HepG2 (cell line): Measurements from ENCODE around the gene TARS3. TPM values are rescaled to one million over a fixed set of nuclear protein-coding genes. Genes with fewer than 3 reads are reported as not detected.

ENCODE experiments used
- ARID3A ChIP-seq: IDR thresholded peaks from 2 replicates; pipeline ENCODE4 v1.6.1; 2012; ENCODE audit warnings: low read depth, low read length, improper control_type of control experiment
- CEBPG ChIP-seq: IDR thresholded peaks from 2 replicates; pipeline ENCODE4 v1.6.1; 2016
- GMEB2 ChIP-seq: IDR thresholded peaks from 2 replicates; pipeline ENCODE4 v1.6.1; 2016; ENCODE audit warnings: missing biosample characterization, missing genetic modification reagents, low read depth
- HINFP ChIP-seq: sonication (generic); formaldehyde crosslinking; IDR thresholded peaks from 2 replicates; pipeline ENCODE4 v1.4.0; 2020; ENCODE audit warnings: low read depth, mild to moderate bottlenecking, missing genetic modification reagents
- HOXA3 ChIP-seq: sonication (generic); formaldehyde crosslinking; IDR thresholded peaks from 2 replicates; pipeline ENCODE4 v1.5.0; 2020; ENCODE audit warnings: missing genetic modification reagents
- RFXAP ChIP-seq: sonication (generic); formaldehyde crosslinking; IDR thresholded peaks from 2 replicates; pipeline ENCODE4 v1.4.0; 2020; ENCODE audit warnings: missing genetic modification reagents, borderline replicate concordance
- SAP130 ChIP-seq: IDR thresholded peaks from 2 replicates; pipeline ENCODE4 v1.6.1; 2016; ENCODE audit warnings: low read depth
- SNAPC5 ChIP-seq: sonication (generic); formaldehyde crosslinking; IDR thresholded peaks from 2 replicates; pipeline ENCODE4 v1.8.1; 2023; ENCODE audit warnings: mild to moderate bottlenecking, missing genetic modification reagents, borderline replicate concordance
- SRF ChIP-seq: IDR thresholded peaks from 2 replicates; pipeline ENCODE4 v1.6.1; 2011; ENCODE audit warnings: mild to moderate bottlenecking, low read depth, low read length, moderate library complexity
- STAG1 ChIP-seq: sonication (generic); formaldehyde crosslinking; IDR thresholded peaks from 2 replicates; pipeline ENCODE4 v1.4.0; 2020; ENCODE audit warnings: missing genetic modification reagents
- TCF12 ChIP-seq, 2 experiments: fragments of 450-650 bp in 1 of 2; sonication (generic) in 1 of 2; formaldehyde crosslinking in 1 of 2; IDR thresholded peaks; 2 replicates each; pipeline versions ENCODE4 v1.6.1 to v1.8.0; 2017 to 2022; ENCODE audit warnings: antibody characterized with exemption in 1 of 2, mild to moderate bottlenecking in 1 of 2, missing genetic modification reagents in 1 of 2, moderate library complexity in 1 of 2
- ZBTB26 ChIP-seq: IDR thresholded peaks from 2 replicates; pipeline ENCODE4 v1.6.1; 2016; ENCODE audit warnings: missing compliant biosample characterization, missing genetic modification reagents, borderline replicate concordance
- ZMAT5 ChIP-seq: sonication (generic); formaldehyde crosslinking; IDR thresholded peaks from 2 replicates; pipeline ENCODE4 v1.5.0; 2020; ENCODE audit warnings: mild to moderate bottlenecking, low read depth, missing genetic modification reagents, borderline replicate concordance
- ZNF501 ChIP-seq: sonication (generic); formaldehyde crosslinking; IDR thresholded peaks from 2 replicates; pipeline ENCODE4 v1.5.1; 2020; ENCODE audit warnings: mild to moderate bottlenecking, moderate library complexity, missing genetic modification reagents
- ZNF629 ChIP-seq: sonication (generic); formaldehyde crosslinking; conservative IDR thresholded peaks from 2 replicates; pipeline ENCODE4 v1.5.0; 2020; ENCODE audit warnings: missing genetic modification reagents
- ZNF784 ChIP-seq: sonication (generic); formaldehyde crosslinking; IDR thresholded peaks from 2 replicates; pipeline ENCODE4 v1.5.1; 2020; ENCODE audit warnings: missing genetic modification reagents, mild to moderate bottlenecking, borderline replicate concordance
- ZSCAN29 ChIP-seq: sonication (generic); formaldehyde crosslinking; conservative IDR thresholded peaks from 2 replicates; pipeline ENCODE4 v1.4.0; 2020; ENCODE audit warnings: mild to moderate bottlenecking, missing genetic modification reagents
- polyA plus RNA-seq, 8 experiments: library from polyadenylated mRNA; depleted of rRNA in 3 of 8; stranded (reverse) in 7 of 8; unstranded in 1 of 8; fragments of >200 nt; fragmentation: Illumina TruSeq in 4 of 8; extraction: Trizol in 4 of 8; gene quantifications; 2 replicates each; pipeline versions ENCODE4 v1.2.1 to v1.2.3, GENCODE V29; 2011 to 2016; ENCODE audit warnings: low read depth in 4 of 8, missing spikeins in 1 of 8, mixed read lengths in 1 of 8; ENCODE audit not compliant: insufficient read depth in 1 of 8
- total RNA-seq, 5 experiments: library from RNA; depleted of rRNA; stranded (reverse); fragments of >200 nt; fragmentation: Illumina TruSeq; extraction: Trizol; gene quantifications; 2 replicates each; pipeline ENCODE4 v1.2.3, GENCODE V29; 2016; ENCODE audit warnings: low read depth in 1 of 5

The TARS3 gene
- total and polyA plus RNA-seq, 2 of the 13 experiments (the other 11 are each of a cell fraction or from before 2014, with no cell fraction given) = 4.1 to 11.7 TPM

GRCh38 chr15:101652098-101652785 is 72.0 kb downstream of the TARS3 start, which contains the start of gene TM2D3 (continued):
- TF ChIP-seq STAG1 (CRISPR knock-in tag) (peak; percentile 88), SRF (no peak), CEBPG (CRISPR knock-in tag) (0 out of 2 replicates have a peak, but pooled peaks have one; percentile 14), ZMAT5 (CRISPR knock-in tag) (no peak), HOXA3 (CRISPR knock-in tag) (peak; percentile 98), TCF12 (IDR thresholded peaks at IDR 0.05) (no peak), TCF12 (CRISPR knock-in tag; IDR thresholded peaks at IDR 0.05) (peak; percentile 91), GMEB2 (peak; percentile 68), ZNF501 (CRISPR knock-in tag) (peak; percentile 96), ZNF784 (peak; percentile 66; the same call in 1 of the 2 replicates), ZSCAN29 (CRISPR knock-in tag) (no peak; the same call in 1 of the 2 replicates), ZNF629 (0 out of 2 replicates have a peak, but pooled peaks have one; percentile 23), RFXAP (CRISPR knock-in tag) (peak; percentile 76; the same call in 1 of the 2 replicates), HINFP (peak; percentile 64), SNAPC5 (CRISPR knock-in tag) (peak; percentile 59; the same call in 1 of the 2 replicates), ZBTB26 (CRISPR knock-in tag) (0 out of 2 replicates have a peak, but pooled peaks have one; percentile 29), SAP130 (CRISPR knock-in tag) (peak; percentile 85), ARID3A (no peak)
